Right atrium auricular region (tissue), 2 donors: Measurements from ENCODE around the gene RTL9. TPM values are rescaled to one million over a fixed set of nuclear protein-coding genes. Genes with fewer than 3 reads are reported as not detected.

Source experiments
- DNase-seq: peaks from one replicate; pipeline ENCODE4 v3.0.0-alpha.2; 2019; ENCODE audit warnings: low spot score
- H3K27ac ChIP-seq, 2 donors: fragments of 200-600 bp; sonication (generic); 1 replicate in 1 of 2; 2 replicates in 1 of 2; pipeline ENCODE4 v1.5.1; 2016 to 2019
- H3K27me3 ChIP-seq, 2 donors: fragments of 200-600 bp; sonication (generic); one replicate each; pipeline versions ENCODE4 v1.5.1 to v1.6.0; 2017 to 2019
- H3K36me3 ChIP-seq: fragments of 200-600 bp; sonication (generic); one replicate; pipeline ENCODE4 v1.5.1; 2016
- H3K4me1 ChIP-seq, 2 donors: fragments of 200-600 bp; sonication (generic); one replicate each; pipeline versions ENCODE4 v1.5.1 to v1.6.0; 2017 to 2019
- H3K4me3 ChIP-seq, 2 donors: fragments of 200-600 bp; sonication (generic); 1 replicate in 1 of 2; 2 replicates in 1 of 2; pipeline ENCODE4 v1.5.1; 2017 to 2019; ENCODE audit warnings: mild to moderate bottlenecking in 1 of 2, moderate library complexity in 1 of 2
- H3K9me3 ChIP-seq, 2 donors: fragments of 200-600 bp; sonication (generic); one replicate each; pipeline ENCODE4 v1.5.1; 2019
- total RNA-seq, 2 donors: library from RNA; depleted of rRNA; stranded (reverse); fragments of >200 nt; gene quantifications; one replicate each; pipeline ENCODE4 v1.1.0, GENCODE V29; 2016
- TF ChIP-seq, protein P1 (sequence below), 2 donors: fragments of 200-600 bp; sonication (generic); IDR thresholded peaks; one replicate each; pipeline ENCODE4 v1.5.1; 2019; ENCODE audit warnings: antibody characterized with exemption in 2 of 2

Gene RTL9
- total RNA-seq, 2 donors from 2014 or later, result 0.41 to 0.67 TPM

GRCh38 chrX:110363244-110363643 is 4.6 kb downstream of the RTL9 start:
- no peak for DNase-seq

GRCh38 chrX:110373310-110373709 is 14.7 kb downstream of the RTL9 start:
- Histone ChIP-seq H3K36me3 (no peaks in the 10 kb centered on the region), H3K4me1 (no peaks in the 10 kb centered on the region), H3K9me3 (no peaks in the 10 kb centered on the region), H3K27me3 (no peaks in the 10 kb centered on the region), H3K27ac (no peak overlapping the region), H3K4me3 (no peak overlapping the region)
- no peak for DNase-seq
- TF ChIP-seq, protein P1, sequence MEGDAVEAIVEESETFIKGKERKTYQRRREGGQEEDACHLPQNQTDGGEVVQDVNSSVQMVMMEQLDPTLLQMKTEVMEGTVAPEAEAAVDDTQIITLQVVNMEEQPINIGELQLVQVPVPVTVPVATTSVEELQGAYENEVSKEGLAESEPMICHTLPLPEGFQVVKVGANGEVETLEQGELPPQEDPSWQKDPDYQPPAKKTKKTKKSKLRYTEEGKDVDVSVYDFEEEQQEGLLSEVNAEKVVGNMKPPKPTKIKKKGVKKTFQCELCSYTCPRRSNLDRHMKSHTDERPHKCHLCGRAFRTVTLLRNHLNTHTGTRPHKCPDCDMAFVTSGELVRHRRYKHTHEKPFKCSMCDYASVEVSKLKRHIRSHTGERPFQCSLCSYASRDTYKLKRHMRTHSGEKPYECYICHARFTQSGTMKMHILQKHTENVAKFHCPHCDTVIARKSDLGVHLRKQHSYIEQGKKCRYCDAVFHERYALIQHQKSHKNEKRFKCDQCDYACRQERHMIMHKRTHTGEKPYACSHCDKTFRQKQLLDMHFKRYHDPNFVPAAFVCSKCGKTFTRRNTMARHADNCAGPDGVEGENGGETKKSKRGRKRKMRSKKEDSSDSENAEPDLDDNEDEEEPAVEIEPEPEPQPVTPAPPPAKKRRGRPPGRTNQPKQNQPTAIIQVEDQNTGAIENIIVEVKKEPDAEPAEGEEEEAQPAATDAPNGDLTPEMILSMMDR (IDR thresholded peaks at IDR 0.05), result no peak

More at GRCh38 chrX:110363244-110363643, 4.6 kb downstream of the RTL9 start:
- H3K36me3 ChIP-seq, result no peaks in the 10 kb centered on the region
- no peaks in the 10 kb centered on the region for H3K9me3 ChIP-seq
- no peak overlapping the region for H3K4me3 ChIP-seq
- no peaks in the 10 kb centered on the region for H3K27me3 ChIP-seq
- TF ChIP-seq, protein P1 (IDR thresholded peaks at IDR 0.05), result no peak
- no peak overlapping the region for H3K27ac ChIP-seq
- H3K4me1 ChIP-seq, result no peaks in the 10 kb centered on the region

DNA sequence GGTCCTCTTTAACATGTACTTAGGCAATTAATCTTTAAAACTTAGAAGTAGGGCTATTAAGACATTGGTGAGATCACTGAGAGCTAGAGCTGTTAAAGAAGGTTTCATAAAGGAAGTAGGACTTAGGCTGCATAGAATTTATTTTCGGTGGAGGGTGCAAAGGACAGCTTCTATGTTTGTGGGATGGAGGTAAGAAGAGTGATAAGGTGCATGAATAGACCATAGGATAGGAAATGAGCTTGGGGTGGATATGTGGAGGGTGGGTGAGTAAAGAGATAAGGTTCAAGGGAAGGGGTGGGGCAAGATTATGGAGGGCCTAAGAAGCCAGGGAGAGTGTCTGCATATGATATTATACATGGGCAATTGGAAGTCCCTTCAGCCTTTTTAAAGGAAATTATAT is 15.9 kb downstream of the RTL9 start:
- no peaks in the 10 kb centered on the region for H3K27me3 ChIP-seq

GRCh38 chrX:110381216-110381615 is 22.6 kb downstream of the RTL9 start:
- Histone ChIP-seq H3K27ac (no peak overlapping the region), H3K36me3 (no peaks in the 10 kb centered on the region), H3K27me3 (no peaks in the 10 kb centered on the region), H3K4me3 (no peak overlapping the region), H3K4me1 (no peaks in the 10 kb centered on the region), H3K9me3 (no peaks in the 10 kb centered on the region)
- TF ChIP-seq, protein P1 (IDR thresholded peaks at IDR 0.05), result no peak
- DNase-seq, result no peak

More for the DNA sequence above, 15.9 kb downstream of the RTL9 start:
- Histone ChIP-seq H3K9me3 (no peaks in the 10 kb centered on the region), H3K4me3 (no peak overlapping the region), H3K4me1 (no peaks in the 10 kb centered on the region), H3K27ac (no peak overlapping the region), H3K36me3 (no peaks in the 10 kb centered on the region)
- DNase-seq, result no peak
- TF ChIP-seq, protein P1 (IDR thresholded peaks at IDR 0.05), result no peak

DNA sequence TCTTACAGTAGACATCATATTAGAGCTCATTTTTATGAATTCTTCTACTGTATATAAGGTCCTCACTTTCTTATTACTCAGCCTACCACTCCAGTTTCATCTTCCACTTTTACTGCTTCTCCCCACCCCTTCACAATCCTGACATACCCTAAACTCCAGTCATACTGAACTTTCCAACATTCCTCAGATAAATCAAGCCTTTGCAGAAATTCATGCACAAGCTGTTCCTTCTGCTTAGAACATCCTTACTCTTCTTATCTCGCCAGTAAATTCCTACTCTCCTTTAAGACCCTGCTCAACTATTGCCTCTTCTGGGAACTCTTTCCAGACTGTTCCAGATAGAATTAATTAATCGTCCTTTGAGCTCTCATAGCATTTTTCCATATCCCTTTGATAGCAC is 24.8 kb downstream of the RTL9 start:
- H3K27me3 ChIP-seq, result no peaks in the 10 kb centered on the region
- no peaks in the 10 kb centered on the region for H3K36me3 ChIP-seq
- H3K27ac ChIP-seq, result no peak overlapping the region
- TF ChIP-seq, protein P1 (IDR thresholded peaks at IDR 0.05), result no peak
- H3K4me1 ChIP-seq, result no peaks in the 10 kb centered on the region
- H3K4me3 ChIP-seq, result no peak overlapping the region
- no peak for DNase-seq
- H3K9me3 ChIP-seq, result no peaks in the 10 kb centered on the region

- Histone ChIP-seq H3K4me3 (no peak overlapping the region), H3K4me1 (no peaks in the 10 kb centered on the region), H3K36me3 (no peaks in the 10 kb centered on the region), H3K9me3 (no peaks in the 10 kb centered on the region), H3K27ac (no peak overlapping the region), H3K27me3 (no peaks in the 10 kb centered on the region)
- TF ChIP-seq, protein P1 (IDR thresholded peaks at IDR 0.05), result no peak
- DNase-seq, result no peak
Measured at GRCh38 chrX:110384490-110384889, 25.8 kb downstream of the RTL9 start.
